NOMO-1 (cell line): Measurements from ENCODE around the gene MRPL39.
"Not testable (repeated sequence)": the region's sequence is repeated elsewhere in the genome, so short reads cannot be mapped to it uniquely, and the experiment has no call there.

Experiments
- DNase-seq, 2 experiments: peaks; one replicate each; lab custom pipeline; 2025; ENCODE audit not compliant: unreplicated experiment in 2 of 2; lab: John Stamatoyannopoulos, UW

The MRPL39 gene

GRCh38 chr21:25607151-25608043 lies at the start of gene MRPL39:
TSS of gene MRPL39 (minus strand) at chr21:25607481. CDS start at chr21:25607475, 6 bp downstream.
- DNase-seq: peak; percentile 79 to 81

DNA sequence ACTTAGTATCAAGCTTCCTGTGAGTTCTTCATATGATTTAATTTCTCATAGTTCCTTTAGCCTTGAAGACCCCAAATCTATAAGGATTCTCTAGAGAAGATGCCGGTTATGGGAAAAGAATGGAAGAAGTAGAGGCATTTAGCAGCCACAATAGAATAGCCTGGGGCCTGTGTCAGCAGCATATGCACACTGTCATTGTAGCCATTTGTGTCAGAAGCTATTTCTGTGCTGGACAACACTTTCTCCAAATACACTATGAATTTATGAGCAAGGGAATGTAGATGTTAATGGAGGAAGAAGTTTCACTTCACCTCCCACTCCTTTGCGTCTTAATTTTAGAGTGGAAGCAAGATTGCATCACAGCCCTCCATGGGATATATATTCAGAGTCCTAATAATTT lies 49.1 kb upstream of the MRPL39 start:
- DNase-seq: no peak

GRCh38 chr21:25649146-25649545 lies 41.9 kb upstream of the MRPL39 start:
- peak; percentile 10 to 46 for DNase-seq

- DNase-seq: peak; percentile 84 to 86
Observed at GRCh38 chr21:25647647-25648046, 40.4 kb upstream of the MRPL39 start.

DNA sequence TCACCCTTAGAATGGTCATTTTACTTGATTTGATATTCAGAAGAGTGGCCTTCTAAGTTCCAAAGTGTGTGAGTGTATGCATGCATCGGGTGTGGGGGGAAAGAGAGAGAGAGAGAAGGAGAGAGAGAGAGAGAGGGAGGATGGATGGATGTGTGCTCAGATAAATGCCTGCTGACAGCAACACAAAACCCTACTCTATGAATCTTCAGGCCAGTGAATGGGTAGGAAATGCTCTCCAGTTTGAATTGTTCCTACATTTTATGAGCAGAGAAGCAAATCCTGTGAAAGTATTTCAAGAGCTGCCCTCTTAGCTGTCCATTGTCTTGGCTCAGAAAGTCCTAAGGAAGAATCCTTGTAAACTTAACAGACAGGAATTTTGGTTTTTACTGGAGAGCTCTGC lies 39.2 kb upstream of the MRPL39 start:
- DNase-seq: no peak

DNA sequence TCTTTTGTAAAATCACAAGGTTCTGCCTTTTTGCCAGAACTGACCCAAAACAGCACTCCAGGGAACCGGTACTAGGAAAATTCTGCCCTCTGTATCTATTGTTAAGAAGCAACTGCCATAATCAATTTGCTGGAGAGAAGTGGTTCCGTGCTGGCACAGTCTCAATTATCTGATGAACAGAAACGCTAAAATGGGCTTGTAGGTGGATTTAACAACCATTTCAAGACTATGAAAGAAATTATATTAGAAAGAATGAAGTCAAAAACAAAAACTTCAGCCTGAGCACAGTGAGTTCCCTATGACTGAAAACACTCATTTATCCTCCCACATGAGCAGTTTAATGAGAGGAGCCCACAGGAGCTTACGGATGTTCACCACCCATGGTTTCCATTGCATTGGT lies 36.2 kb upstream of the MRPL39 start:
- no peak for DNase-seq

DNA sequence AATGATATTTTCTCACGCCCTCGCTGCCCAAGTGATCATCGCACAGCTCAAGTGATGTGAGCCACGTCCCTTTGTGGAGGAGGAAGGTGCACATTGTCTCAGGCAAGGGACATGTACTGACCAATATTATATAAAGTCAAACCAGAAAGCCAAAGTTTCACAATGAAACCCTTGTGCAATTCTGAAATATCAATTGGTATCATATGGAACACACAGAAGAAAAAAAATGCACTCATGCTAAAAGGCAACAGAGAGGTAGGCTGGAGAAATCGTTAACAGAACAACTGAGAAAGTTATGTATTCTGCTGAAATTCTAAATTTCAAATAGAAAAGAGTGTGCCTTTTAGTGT lies 33.6 kb upstream of the MRPL39 start:
- peak in 1 of 2 experiments; percentile 11 for DNase-seq

- peak in 1 of 2 experiments; percentile 23 for DNase-seq
Observed at GRCh38 chr21:25640202-25640942, 33.1 kb upstream of the MRPL39 start.

- DNase-seq: no peak
Observed at GRCh38 chr21:25639551-25640201, 32.4 kb upstream of the MRPL39 start.

GRCh38 chr21:25638660-25639550 lies 31.6 kb upstream of the MRPL39 start, which contains the start of gene JAM2:
TSS of gene JAM2 (plus strand) at chr21:25639258. CDS start at chr21:25639822, 564 bp downstream.
- peak; percentile 15 to 53 for DNase-seq

DNA sequence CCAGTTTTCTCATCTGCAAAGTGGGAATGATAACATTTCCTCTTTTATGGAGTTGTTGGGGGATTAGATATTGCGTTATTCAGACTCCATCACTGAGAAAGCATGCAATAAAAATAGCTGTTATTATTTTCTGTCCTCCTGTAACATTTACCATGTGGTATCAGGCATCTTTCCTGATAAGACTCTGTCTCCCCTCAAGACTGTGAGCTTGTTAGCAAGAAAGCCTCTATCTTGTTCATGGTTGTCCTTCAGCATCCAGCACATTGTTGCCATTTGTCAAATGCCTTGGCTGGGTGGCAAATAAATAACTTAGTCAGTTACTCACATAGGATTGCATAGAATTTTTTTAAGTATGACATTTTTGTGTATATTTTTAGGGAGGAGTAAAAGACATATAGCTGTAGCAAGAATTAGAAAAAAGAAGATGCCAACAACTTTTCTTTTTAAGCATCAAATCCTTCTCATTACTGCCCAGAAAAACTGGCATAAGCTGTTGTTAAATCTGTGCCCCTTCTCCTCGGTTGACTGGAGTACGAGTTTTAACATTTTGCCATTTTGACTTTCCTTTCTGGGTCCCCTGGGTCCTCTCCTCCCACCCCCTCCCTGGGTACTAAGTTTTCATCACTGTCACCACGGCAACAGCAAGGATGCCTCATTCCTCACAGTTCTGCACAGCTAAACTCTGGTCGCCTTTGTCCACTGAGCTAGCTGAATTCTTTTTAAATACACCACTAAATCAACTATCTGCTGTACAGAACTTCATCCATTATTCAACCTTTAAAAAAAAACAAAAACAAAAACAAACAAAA lies 30.8 kb upstream of the MRPL39 start:
- no peak for DNase-seq

GRCh38 chr21:25636727-25637126 lies 29.4 kb upstream of the MRPL39 start:
- DNase-seq: no peak

GRCh38 chr21:25635310-25635709 lies 28.0 kb upstream of the MRPL39 start:
- DNase-seq: no peak

DNA sequence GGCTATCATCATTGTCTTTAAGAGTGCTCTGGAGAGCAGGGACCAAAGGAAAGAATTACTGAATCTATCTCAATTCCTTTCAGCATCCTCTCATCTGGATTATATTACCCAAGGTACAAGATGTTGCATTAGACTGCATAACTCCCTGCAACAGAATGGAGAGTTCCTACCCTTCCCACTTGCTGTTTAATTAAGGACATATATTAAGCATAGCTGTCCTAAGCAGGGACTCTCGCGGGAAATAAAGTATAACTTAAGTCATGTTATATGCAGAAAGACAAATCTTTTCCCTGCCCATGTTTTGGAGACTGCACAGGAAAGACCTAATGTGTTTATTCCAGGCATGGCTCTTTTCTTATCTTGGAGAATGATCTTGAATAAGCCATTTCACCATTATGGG lies 25.0 kb upstream of the MRPL39 start:
- no peak for DNase-seq

- no peak for DNase-seq
Observed at GRCh38 chr21:25626757-25627156, 19.5 kb upstream of the MRPL39 start.

GRCh38 chr21:25625776-25626555 lies 18.7 kb upstream of the MRPL39 start:
- not testable (repeated sequence) for DNase-seq

DNA sequence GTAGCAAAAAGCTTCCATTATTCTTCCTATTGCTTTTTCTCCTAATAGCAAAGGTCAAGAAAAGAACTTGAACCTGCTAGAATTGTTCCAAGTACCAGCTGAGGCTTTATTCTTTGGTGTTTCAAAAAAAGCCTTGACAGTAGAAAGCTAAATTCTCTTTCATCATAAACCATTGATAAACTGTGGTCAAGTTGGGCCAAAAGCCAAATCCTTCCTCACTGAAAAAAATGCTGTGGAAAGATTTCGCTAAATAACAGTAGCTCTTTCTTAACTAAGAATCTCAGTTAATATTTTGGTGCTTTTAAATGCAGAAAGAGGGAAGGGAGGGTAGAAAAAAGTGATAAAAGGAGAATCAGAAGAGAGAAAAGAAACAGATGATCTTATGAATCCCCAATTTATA lies 17.8 kb upstream of the MRPL39 start:
- no peak for DNase-seq

DNA sequence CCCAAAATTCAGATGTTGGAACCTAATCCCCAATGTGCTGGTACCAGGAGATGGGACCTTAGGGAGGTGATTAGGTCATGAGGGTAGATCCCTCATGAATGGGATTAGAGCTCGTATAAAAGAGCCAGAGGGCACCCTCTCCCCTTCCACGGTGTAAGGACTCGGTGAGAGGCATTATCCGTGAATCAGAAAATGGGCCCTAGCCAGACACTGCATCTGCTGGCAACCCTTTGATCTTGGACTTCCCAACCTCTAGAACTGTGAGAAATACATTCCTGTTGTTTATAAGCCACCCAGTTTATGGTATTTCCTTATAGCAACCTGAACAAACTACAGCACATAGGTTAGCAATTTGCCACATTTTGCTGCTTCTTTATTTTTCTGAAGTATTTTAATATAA lies 17.2 kb upstream of the MRPL39 start:
- no peak for DNase-seq

DNA sequence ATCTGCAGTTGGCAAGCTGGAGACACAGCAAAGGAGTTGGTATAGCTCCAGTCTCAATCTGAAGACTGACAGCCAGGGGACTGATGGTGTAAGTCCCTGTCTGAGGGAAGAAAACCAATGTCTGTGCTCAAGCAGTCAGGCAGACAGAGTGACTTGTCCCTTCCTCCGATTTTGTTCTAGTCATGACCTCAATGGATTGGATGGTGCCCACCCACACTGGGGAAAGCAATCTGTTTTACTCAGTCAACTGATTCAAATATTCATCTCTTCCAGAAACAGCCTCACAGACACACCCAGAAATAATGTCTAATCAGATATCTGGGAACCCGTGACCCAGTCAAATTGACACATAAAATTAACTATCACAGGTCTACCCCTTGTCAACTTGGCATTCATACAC lies 11.9 kb upstream of the MRPL39 start:
- DNase-seq: no peak
